HG03571 (cell line): Measurements from ENCODE around the gene POU2F2.

Experiments used
- ATAC-seq: cut with Tn5 transposase; IDR thresholded peaks from one replicate; pipeline ENCODE4 v1.9.1; 2021; ENCODE audit not compliant: unreplicated experiment

Gene POU2F2

DNA sequence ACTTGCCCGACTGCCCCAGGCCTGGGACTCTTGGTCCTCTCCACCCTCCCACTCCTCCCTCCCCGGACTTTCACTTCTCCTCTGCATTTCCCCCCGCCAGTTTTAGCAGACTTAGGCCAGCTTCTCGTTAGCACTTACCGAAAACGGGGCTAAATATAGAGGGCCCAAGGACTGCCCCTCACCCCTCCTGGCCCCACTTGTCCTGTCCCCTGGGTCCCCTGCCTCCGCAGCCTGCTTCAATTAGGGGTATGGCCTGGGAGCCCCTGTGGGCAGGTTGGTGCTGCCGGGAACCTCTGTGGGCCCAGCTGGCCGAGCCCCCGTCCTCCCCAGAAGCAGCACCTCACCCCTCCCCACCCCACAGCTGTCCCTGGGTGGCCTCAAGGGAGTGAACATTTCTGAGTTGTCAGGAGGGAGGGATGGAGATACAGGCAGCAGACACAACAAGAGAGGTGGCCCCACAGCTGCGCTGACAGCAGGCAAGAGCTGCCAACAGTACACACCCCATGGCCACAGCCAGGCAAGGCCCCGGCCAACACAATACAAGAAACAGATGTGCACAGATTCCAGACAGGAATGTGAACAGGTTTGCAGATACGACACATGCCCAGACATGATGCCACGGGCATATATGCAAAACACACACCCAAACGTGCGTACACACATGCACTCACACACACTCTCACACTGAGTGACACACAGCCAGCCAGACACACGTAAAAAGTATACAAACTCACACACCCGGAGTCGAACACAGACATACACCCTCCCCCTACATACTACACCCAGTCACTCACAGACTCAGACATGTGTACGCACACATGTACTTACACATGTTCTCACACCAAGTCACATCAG is 2.6 kb downstream of the POU2F2 start:
- peak; percentile 49 for ATAC-seq

DNA sequence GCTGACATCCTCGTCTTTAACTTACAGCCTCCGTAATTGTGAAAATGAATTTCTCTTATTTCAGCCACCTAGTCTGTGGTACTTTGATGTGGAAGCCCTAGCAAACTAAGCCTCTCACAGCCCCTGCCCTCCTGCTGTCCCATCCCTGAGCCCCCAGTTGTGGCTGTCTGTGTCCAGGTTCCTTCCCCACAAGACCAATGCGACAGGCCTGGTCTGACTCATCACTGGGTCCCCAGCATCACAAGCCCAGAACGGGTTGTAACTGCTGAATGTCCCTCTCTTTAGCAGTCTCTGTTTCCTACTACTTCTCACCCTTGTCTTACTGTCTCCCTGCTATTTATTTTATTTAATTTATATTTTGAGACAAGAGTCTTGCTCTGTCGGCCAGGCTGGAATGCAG is 5.7 kb downstream of the POU2F2 start:
- no peak for ATAC-seq

DNA sequence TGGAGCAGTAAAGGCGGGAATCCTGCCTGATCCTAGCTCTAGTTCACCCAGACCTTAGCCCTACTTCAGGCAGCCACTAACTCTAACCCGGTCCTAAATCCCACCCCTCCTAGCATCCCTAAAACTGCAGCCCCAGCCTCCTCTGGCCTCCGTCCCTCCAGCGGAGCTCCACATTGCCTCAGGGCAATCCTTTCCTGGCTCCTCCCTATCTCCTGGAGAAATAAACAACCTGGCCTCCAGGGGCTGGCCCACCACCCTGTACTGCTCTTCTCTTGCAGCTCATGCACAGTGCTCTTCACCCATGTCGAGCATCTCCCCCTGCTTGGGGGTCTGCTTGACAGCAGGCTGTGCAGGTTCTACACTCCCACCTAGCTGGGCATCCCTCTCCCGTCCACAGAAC is 6.7 kb downstream of the POU2F2 start:
- ATAC-seq = no peak

DNA sequence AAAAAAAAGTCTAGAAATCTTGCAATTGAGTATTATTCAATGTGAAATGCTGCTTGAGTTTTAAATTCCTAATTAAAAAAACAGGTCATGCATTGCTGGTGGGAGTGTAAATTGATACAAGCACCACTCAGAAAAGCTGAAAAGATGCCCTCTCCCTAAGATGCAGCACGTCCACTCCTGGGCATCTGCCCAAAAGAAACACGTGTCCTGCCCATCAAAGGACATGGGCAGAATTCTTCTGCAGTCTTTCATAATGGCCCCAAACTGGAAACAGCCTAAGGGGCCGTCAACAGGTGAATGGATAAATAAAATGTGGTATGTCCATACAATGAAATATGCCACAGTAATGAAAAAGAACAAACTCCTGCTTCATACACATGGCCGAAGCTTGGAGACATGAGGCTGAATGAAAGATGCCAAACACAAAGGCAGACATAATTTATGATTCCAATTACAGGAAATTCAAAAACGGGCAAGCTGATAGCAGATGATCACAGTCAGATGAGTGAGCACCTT is 7.8 kb downstream of the POU2F2 start:
- no peak for ATAC-seq

DNA sequence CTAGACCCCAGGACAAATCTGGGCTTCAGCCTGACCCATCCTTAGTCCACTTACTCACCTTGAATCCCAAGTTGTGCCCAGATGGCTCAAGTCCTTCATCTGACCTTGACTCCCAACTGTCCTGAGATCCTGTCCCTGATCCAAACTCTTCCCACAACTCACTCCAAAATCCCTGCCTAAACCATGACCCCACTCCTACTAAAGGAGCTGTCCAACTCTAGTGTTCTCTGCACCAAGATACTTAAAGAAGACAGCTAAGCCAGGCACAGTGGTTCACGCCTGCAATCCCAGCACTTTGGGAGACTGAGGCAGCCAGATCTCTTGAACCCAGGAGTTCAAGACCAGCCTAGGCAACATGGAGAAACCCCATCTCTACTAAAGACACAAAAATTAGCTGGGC is 8.5 kb downstream of the POU2F2 start:
- no peak for ATAC-seq

DNA sequence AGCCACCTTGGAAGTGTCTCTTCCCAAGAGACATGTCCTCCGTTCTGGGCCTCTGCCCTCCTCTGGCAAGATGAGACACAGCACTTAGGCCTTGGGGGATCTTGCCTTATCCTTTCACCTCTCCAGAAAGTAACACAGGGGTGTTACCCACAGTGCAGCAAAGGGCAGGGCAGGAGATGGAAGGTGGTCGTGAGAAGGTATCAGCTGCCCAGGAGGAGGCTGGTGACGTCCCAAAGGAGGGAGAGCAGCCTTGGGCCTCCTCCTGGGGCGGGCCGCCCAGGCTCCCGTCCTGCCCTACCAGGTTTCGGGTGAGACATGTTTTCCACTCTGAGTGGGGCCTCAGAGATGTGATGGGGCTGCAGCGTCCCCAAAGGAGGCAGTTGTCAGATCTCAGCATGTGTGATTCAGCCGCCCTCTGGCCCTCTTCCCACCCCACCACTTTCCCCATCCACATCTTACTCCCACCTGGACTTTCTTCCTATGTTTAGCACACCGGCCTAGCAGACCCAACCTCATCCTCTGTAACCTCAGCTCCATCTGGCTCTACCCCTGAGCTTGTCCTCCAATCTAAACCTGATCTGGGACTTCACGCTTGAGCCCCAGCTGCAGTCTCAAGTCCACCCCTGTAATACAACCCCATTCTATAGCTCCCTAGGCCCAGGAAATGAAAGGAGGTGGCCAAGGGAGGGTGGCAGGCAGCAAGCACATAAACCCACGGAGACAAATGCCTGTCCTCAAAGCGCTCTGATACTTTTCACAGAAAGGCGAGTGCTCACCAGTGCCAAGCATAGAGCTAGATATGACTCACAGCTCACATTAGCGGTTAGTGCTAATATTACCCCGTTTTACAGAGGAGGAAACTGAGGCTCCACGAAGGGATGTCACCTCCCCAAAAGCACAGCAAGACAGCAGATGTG is 9.3 kb downstream of the POU2F2 start:
- no peak for ATAC-seq

DNA sequence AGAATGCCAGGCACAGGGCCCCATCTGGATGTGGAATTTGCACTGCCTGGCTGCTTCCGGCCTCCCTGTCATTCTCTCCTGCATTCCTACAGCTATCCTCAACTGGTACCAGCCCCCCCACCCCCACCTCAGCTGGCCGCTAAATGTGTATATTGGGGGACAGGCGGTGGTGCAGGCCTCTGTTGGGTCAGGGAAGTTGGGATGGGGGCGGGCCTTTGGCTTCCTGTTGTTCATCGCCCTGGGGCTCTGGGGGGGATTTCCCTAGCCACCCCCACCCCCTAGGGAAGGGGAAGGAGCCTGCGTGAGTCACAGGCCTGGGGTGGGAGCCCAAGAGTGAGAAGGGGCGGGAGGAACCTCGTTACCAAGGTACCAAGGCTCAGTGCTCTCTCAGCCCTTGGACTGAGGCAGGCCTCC is 10.6 kb downstream of the POU2F2 start:
- no peak for ATAC-seq

DNA sequence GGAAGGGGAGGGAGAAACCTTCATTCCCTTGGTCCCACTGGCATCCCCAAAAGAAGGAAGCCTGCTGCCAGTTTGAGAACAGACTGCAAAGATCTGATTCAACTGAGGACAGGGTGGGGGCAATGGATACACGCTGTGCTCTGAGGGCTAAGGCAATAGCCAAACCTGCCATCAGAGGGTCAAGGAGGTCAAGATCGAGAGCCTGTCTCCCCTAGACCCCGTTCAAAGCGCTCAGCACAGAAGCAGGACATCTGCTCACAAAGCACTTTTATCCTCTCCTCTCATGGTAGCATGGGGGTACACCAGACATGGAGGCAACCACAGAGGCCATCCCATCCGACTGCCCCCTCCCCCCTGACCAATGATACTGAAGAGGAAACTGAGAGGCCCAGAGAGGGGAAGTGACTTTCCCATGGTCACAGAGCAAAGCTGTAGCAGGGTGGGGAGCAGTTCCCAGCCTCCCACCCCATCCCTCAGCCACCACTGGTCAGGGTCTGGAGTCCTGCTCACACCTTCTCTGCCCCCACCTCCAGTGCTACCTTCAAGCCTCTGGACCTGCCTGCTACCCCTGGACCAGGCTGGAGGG is 11.1 kb downstream of the POU2F2 start:
- no peak for ATAC-seq

DNA sequence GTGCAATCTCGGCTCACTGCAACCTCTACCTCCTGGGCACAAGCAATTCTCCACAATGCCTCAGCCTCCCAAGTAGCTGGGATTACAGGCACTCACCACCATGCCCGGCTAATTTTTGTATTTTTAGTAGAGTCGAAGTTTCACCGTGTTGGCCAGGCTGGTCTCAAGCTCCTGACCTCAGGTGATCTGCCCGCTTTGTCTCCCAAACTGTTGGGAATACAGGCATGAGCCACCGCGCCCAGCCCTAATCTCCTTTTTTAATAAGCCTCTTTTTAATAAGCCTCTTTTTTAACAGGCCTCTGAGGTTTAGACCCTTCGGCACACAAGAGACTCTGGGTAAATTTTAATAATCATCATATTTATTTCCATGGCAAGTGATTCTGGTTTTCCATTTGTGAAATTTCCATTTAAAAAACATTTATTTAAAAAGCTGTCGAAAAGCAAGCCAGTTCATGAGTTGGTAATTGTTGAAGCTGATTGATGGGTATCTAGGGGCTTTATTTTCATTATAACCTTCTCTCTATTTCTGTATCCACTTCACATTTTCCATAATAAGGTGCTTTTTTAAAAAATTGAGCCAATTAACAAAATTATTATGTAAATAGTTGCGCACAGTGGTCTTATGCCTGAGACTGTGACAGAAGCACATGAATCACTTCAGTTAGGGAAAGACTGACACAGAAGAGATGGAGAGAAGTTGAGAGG is 11.8 kb downstream of the POU2F2 start:
- ATAC-seq = no peak

DNA sequence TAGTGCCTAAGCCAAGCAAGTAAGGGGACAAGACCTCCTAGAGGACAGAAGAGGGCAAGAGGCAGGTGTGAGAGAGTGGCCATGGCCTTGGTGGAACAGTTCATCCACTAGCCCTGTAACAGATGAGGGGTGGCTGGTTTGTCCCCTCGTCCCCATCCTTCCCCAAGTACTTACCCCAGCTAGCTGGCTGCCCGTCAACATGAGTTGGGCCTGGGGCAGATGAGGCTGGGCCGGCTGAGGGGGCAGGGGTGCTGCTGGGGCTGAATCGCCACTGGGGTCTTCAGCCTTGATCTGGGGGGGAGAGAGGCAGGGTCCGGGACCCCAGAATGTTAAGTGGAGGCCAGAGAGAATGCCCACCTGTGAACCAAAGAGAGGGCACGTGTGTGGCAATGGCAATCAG is 15.2 kb downstream of the POU2F2 start:
- ATAC-seq = no peak

DNA sequence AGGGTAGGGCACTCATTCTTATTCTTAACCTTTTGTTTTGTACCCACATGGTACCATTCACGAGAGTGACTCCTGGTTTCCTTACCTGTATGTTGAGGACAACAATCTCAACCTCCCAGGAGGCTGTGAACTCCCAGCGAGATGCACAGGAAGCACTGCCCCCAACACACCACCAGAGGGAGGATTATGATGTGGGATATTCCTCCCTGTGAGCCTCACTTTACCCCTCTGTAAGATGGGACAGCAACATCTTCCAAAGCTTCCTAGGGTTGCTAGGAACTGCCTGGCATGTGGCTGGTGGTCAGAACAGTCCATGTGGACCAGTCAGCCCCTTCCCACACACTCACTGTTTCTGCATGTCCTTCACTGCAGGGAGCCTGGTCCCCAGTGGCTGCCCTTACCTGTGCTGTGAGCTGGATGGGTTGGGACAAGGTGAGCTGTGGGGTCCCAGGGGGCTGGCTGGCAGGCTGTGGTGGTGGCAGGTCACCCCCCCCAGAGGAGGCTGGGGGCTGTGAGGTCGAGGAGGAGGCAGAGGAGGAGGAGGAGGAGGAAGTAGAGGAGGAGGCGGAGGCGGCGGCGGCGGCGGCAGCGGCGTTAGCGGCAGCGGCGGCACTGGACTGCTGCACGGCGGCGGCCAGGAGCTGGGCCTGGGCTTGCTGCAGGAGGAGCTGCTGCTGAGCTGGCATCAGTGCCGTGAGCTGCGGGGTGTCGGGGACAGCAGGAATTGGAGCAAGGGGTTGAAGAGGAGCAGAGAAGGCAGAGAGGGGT is 15.8 kb downstream of the POU2F2 start:
- ATAC-seq = no peak

DNA sequence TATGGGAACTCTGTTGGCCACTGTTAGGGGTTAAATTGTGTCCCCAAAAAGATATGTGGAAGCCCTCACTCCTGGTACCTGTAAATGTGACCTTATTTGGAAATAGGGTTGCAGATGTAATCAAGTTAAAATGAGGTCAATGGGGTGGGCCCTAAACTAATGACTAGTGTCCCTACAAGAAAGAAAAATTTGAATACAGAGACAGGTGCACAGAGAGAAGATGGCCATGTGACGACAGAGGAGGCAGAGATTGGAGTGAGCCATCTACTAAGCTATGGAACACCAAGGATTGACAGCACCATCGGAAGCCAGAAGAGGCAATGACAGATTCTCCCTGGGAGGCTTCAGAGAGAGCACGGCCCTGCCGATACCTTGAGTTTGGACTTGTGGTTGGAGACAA is 16.5 kb downstream of the POU2F2 start:
- no peak for ATAC-seq

DNA sequence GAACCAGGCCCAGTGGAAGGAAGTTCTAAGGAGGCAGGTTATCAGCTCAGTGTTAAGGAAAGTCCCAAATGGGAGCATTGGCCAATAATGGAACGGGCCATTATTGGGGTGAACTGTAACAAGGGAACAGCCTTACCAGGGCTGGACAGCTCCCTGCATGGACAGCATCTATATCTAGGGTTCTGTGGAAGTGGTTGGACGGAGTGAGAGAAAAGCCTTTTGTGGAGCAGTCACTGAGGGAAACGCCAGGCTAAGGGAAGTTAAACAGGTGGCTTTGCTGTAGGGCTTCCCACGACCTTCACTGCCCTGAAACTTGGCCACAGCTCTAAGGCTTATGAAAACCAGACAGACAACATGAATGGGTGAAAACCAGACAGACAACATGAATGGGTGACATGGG is 17.0 kb downstream of the POU2F2 start:
- no peak for ATAC-seq

DNA sequence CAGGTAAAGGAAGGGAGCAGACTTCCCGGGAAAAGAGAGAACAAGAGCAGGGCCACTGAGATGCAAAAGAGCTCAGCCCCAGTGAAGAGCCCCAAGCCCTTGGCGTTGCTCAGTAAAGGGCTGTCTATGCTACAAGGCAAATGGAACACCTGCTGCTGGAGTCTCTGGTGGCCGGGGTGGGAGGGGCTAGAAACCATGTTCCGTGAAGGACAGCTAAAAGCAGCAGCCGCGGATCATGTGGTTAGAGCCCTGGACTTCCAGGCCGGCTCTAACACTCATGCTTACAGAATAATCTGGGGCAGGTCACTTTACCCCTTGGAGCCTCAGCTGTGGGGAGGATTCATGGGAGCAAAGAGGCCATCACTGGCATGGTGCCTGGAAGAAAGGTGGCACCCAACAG is 17.8 kb downstream of the POU2F2 start:
- peak; percentile 59 for ATAC-seq

DNA sequence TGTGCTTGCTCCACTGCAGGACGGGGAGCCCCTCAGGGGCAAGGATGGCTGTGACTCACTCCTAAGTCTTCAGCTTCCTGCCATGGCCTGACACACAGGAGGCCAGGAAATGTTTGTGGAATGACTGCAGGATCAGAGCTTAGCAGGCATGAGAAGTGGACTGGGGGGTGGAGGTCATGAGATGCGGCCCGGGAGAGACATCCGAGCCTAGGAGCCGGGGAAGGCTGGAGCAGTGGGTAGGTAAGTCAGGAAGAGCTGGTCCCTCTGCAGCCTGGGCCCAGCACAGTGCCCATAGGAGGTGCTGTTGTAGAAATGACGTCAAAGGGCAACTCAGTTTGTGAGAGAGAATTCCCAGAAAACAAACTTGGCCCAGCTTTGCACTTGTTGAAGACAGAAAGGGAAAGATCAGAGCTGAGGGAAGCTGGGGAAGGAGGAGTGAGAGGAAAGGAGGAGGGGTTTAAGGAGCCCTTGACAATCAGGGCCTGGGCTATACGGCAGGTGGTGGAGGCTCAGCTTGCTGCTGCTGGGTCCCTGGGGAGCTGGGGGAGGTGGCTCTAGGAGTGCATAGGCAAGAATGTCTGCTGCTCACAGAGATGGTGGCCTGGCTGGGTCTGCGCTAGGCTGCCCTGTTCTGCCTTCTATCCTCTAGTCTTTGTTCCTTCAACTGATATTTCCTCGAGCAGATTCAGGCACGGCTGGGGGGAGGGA is 18.5 kb downstream of the POU2F2 start:
- peak; percentile 43 for ATAC-seq

DNA sequence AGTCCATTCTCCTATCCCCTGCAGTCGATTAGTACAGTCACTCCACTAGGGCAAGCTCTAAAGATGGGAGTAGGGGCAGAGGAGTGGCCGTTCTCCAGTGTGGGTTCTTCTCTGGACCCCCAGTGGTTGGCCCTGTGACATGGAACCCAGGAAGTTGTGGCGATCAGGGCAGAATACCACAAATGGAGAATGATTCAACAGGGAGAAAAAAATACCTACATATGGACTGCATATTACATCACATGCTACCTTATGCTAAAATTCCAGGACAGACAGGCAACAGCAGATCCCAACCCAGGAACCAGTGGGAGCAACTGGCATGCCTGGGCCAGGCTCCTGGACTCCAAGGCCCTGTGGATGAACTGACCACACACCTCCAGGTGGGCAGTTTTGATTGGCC is 20.4 kb downstream of the POU2F2 start:
- no peak for ATAC-seq

DNA sequence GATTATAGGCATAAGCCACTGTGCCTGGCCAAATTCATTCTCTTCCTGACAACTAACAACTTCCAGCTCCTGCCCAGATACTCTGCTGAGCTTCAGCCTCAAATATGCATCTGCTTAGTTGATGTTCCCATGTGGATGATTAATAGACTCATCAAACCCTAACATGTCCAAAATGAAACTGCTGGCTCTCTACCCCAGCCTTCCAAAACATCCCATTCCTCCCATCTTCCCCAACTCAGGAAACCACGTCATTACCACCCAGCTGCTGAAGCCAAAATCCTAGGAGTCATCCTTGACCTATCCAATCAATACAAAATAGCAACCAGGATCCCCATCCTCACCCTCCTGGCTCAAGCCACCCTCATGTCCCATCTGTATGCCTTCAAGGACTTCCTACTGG is 20.9 kb downstream of the POU2F2 start:
- ATAC-seq = no peak

DNA sequence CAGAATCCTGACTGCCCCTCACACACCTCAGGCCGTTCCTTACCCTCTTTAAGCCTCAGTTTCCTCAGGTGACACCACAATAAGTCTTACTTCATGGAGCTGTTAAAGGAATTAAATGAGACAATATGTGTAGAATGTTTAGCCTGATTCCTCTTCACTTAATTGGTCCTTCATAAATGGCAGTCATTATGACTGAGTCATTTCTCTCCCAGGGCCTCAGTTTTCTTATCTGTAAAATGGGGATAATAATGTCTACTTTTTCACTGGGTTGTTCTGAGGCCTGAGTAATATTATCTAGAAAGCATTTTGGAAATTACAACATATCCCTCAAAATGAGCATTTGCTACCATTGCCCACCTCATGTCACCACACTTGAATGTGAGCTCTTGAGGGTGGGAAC is 21.6 kb downstream of the POU2F2 start:
- ATAC-seq = no peak

DNA sequence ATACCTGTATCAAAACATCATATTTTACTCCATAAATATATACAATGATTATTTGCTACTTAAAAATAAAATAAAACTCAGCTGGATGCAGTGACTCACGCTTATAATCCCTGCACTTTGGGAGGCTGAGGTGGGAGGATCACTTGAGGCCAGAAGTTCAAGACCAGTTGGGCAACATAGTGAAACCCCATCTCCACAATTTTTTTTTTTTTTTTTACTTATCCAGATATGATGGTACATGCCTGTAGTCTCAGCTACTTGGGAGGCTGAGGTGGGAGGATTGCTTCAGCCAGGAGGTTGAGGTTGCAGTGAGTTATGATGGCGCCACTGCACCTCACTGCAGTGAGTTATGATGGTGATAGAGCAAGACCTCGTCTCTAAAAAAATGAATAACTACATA is 22.4 kb downstream of the POU2F2 start:
- ATAC-seq = no peak
